Fibroblast of the conjunctiva (primary cell): ENCODE data around the gene HCRTR2.
A peak's percentile ranks its signal among the peaks of the same experiment; 100 is the strongest.
"Not testable (repeated sequence)": the region's sequence is repeated elsewhere in the genome, so short reads cannot be mapped to it uniquely, and the experiment has no call there.

Experiments
- DNase-seq: peaks from one replicate; pipeline ENCODE4 v3.0.0-alpha.2; 2010; ENCODE audit warnings: low read depth

Gene HCRTR2

GRCh38 chr6:55220961-55221360 is 46.6 kb downstream of the HCRTR2 start:
- no peak for DNase-seq

GRCh38 chr6:55227862-55228261 is 53.5 kb downstream of the HCRTR2 start:
- no peak for DNase-seq

GRCh38 chr6:55239099-55239498 is 64.8 kb downstream of the HCRTR2 start:
- DNase-seq = no peak

- DNase-seq = peak; percentile 12
Observed at GRCh38 chr6:55240975-55241605, 66.8 kb downstream of the HCRTR2 start.

- DNase-seq = no peak
Observed at GRCh38 chr6:55250400-55250799, 76.1 kb downstream of the HCRTR2 start.

- no peak for DNase-seq
Observed at GRCh38 chr6:55255113-55255512, 80.8 kb downstream of the HCRTR2 start.

- DNase-seq = no peak
Observed at GRCh38 chr6:55260181-55260580, 85.9 kb downstream of the HCRTR2 start.

GRCh38 chr6:55265409-55266114 is 91.2 kb downstream of the HCRTR2 start:
- no peak for DNase-seq

- DNase-seq = no peak
Observed at GRCh38 chr6:55266896-55267295, 92.6 kb downstream of the HCRTR2 start.

GRCh38 chr6:55276745-55277530 is 102.6 kb downstream of the HCRTR2 start:
- DNase-seq = peak; percentile 65

GRCh38 chr6:55277646-55278045 is 103.3 kb downstream of the HCRTR2 start:
- DNase-seq = no peak

- DNase-seq = no peak
Observed at GRCh38 chr6:55281215-55281614, 106.9 kb downstream of the HCRTR2 start.

- DNase-seq = no peak
Observed at GRCh38 chr6:55282115-55282514, 107.8 kb downstream of the HCRTR2 start.

- no peak for DNase-seq
Observed at GRCh38 chr6:55286824-55287223, 112.5 kb downstream of the HCRTR2 start.

- DNase-seq = no peak
Observed at GRCh38 chr6:55290736-55291135, 116.4 kb downstream of the HCRTR2 start.

GRCh38 chr6:55293116-55293515 is 118.8 kb downstream of the HCRTR2 start:
- DNase-seq = peak; percentile 10

GRCh38 chr6:55297214-55297613 is 122.9 kb downstream of the HCRTR2 start:
- not testable (repeated sequence) for DNase-seq

- no peak for DNase-seq
Observed at GRCh38 chr6:55299286-55299985, 125.1 kb downstream of the HCRTR2 start.

GRCh38 chr6:55304747-55305146 is 130.4 kb downstream of the HCRTR2 start:
- DNase-seq = no peak

GRCh38 chr6:55319961-55320695 is 145.8 kb downstream of the HCRTR2 start:
- no peak for DNase-seq

GRCh38 chr6:55320696-55321086 is 146.4 kb downstream of the HCRTR2 start:
- DNase-seq = no peak

GRCh38 chr6:55327169-55327568 is 152.9 kb downstream of the HCRTR2 start, which contains the start of gene GFRAL:
TSS of gene GFRAL (plus strand) at chr6:55327469. CDS start at chr6:55327555, 86 bp downstream.
- no peak for DNase-seq
